ENCODE data around the gene SIRT3.

SIRT3 gene

GRCh38 chr11:200224-201003 is 35.7 kb downstream of the SIRT3 start:
- Histone ChIP-seq H3K4me1 (ENCODE audit: control insufficient read depth, insufficient read depth, low read length) (no peaks in the 10 kb centered on the region), H3K27ac (ENCODE audit: extremely low read depth, low read depth, low read length) (no peak overlapping the region), H3K36me3 (ENCODE audit: control insufficient read depth in 2 of 2, insufficient read depth in 1 of 2, low read length in 2 of 2) (peaks cover 0 to 26% of the 10 kb centered on the region in 2 experiments; a peak in 1 of 3 replicates), H3K9me3 (ENCODE audit: control insufficient read depth, insufficient read depth, low read depth, low read length) (no peaks in the 10 kb centered on the region), H3K4me3 (ENCODE audit: low read depth, low read length) (no peak overlapping the region)
- ChIA-PET POLR2A (interaction anchor here (0.7 kb wide), 1 partner anchor 254 kb away, joined by 3 read pairs; no protein-coding TSS in a partner anchor), CTCF (interaction anchor here (0.7 kb wide), 1 partner anchor 11 kb away, joined by 3 read pairs; no protein-coding TSS in a partner anchor)
- no peak for TF ChIP-seq ZNF530 (tag by site-specific recombination; IDR thresholded peaks at IDR 0.05; ENCODE audit: low read depth)
- TF ChIP-seq ZNF670 (tag by site-specific recombination; IDR thresholded peaks at IDR 0.05; ENCODE audit: low read depth): no peak
- TF ChIP-seq ZNF354C (tag by site-specific recombination; IDR thresholded peaks at IDR 0.05; ENCODE audit: borderline replicate concordance, low read depth): no peak
- no peak for TF ChIP-seq ZNF785 (tag by site-specific recombination; IDR thresholded peaks at IDR 0.05)
- TF ChIP-seq YY1 (tag by site-specific recombination; IDR thresholded peaks at IDR 0.05): no peak
- no peak for TF ChIP-seq ZNF18 (tag by site-specific recombination; IDR thresholded peaks at IDR 0.05)
- TF ChIP-seq ZXDB (tag by site-specific recombination; IDR thresholded peaks at IDR 0.05): no peak
- TF ChIP-seq ZNF16 (tag by site-specific recombination; IDR thresholded peaks at IDR 0.05; ENCODE audit: low read depth): no peak
- TF ChIP-seq ZNF202 (tag by site-specific recombination; IDR thresholded peaks at IDR 0.05; ENCODE audit: borderline replicate concordance): no peak
- TF ChIP-seq ZNF274 (IDR thresholded peaks at IDR 0.05; ENCODE audit: low read length): no peak
- no peak for TF ChIP-seq ZNF274 (tag by site-specific recombination; IDR thresholded peaks at IDR 0.05; ENCODE audit: borderline replicate concordance)
- no peak for TF ChIP-seq ZNF843 (tag by site-specific recombination; IDR thresholded peaks at IDR 0.05)
- TF ChIP-seq ZNF114 (tag by site-specific recombination; IDR thresholded peaks at IDR 0.05): no peak
- TF ChIP-seq ZSCAN18 (tag by site-specific recombination; IDR thresholded peaks at IDR 0.05): no peak
- TF ChIP-seq ZBTB1 (tag by site-specific recombination; IDR thresholded peaks at IDR 0.05): no peak
- no peak for TF ChIP-seq ZNF133 (tag by site-specific recombination; IDR thresholded peaks at IDR 0.05)

- no peak overlapping the region for H3K27ac ChIP-seq (ENCODE audit: extremely low read depth, low read depth, low read length)
Measured at GRCh38 chr11:199782-200181, 36.4 kb downstream of the SIRT3 start.

GRCh38 chr11:199004-199581 is 37.0 kb downstream of the SIRT3 start:
- Histone ChIP-seq H3K27ac (ENCODE audit: extremely low read depth, low read depth, low read length) (no peak overlapping the region), H3K9me3 (ENCODE audit: control insufficient read depth, insufficient read depth, low read depth, low read length) (no peaks in the 10 kb centered on the region), H3K4me1 (ENCODE audit: control insufficient read depth, insufficient read depth, low read length) (no peaks in the 10 kb centered on the region), H3K4me3 (ENCODE audit: low read depth, low read length) (no peak overlapping the region), H3K36me3 (ENCODE audit: control insufficient read depth in 2 of 2, insufficient read depth in 1 of 2, low read length in 2 of 2) (peaks cover 0 to 13% of the 10 kb centered on the region in 2 experiments; a peak in 1 of 3 replicates)
- POLR2A ChIA-PET: no interaction called here
- CTCF ChIA-PET: interaction anchor here (1.0 kb wide), 1 partner anchor 249 kb away, joined by 3 read pairs; no protein-coding TSS in a partner anchor
- no peak for TF ChIP-seq ZNF501 (tag by site-specific recombination; IDR thresholded peaks at IDR 0.05)
- no peak for TF ChIP-seq ZEB2 (tag by site-specific recombination; IDR thresholded peaks at IDR 0.05)
- no peak for TF ChIP-seq ZNF433 (tag by site-specific recombination; IDR thresholded peaks at IDR 0.05; ENCODE audit: low read depth)
- TF ChIP-seq ZNF596 (tag by site-specific recombination; IDR thresholded peaks at IDR 0.05): no peak
- 0 out of 2 replicates have a peak, but pooled peaks have one; percentile 16 for TF ChIP-seq SCRT1 (tag by site-specific recombination; IDR thresholded peaks at IDR 0.05; ENCODE audit: borderline replicate concordance)
- no peak for TF ChIP-seq FEZF1 (tag by site-specific recombination; IDR thresholded peaks at IDR 0.05)
- no peak for TF ChIP-seq INSM2 (tag by site-specific recombination; IDR thresholded peaks at IDR 0.05)
- no peak for TF ChIP-seq ZFP41 (tag by site-specific recombination; IDR thresholded peaks at IDR 0.05; ENCODE audit: borderline replicate concordance)
- TF ChIP-seq ZNF580 (tag by site-specific recombination; IDR thresholded peaks at IDR 0.05): no peak

More at GRCh38 chr11:199782-200181, 36.4 kb downstream of the SIRT3 start:
- H3K4me3 ChIP-seq (ENCODE audit: low read depth, low read length): no peak overlapping the region
- H3K4me1 ChIP-seq (ENCODE audit: control insufficient read depth, insufficient read depth, low read length): no peaks in the 10 kb centered on the region
- ChIA-PET CTCF (interaction anchor here (0.7 kb wide), 1 partner anchor 12 kb away, joined by 3 read pairs; no protein-coding TSS in a partner anchor), POLR2A (no interaction called here)
- no peaks in the 10 kb centered on the region for H3K9me3 ChIP-seq (ENCODE audit: control insufficient read depth, insufficient read depth, low read depth, low read length)
- no peak for TF ChIP-seq MYNN (tag by site-specific recombination; IDR thresholded peaks at IDR 0.05; ENCODE audit: borderline replicate concordance)
- peaks cover 0 to 19% of the 10 kb centered on the region in 2 experiments; a peak in 1 of 3 replicates for H3K36me3 ChIP-seq (ENCODE audit: control insufficient read depth in 2 of 2, insufficient read depth in 1 of 2, low read length in 2 of 2)
